HG03196 (cell line): Measurements from ENCODE around the gene ISOC1.

ENCODE experiments used
- ATAC-seq: cut with Tn5 transposase; IDR thresholded peaks from one replicate; pipeline ENCODE4 v1.9.1; 2021; ENCODE audit not compliant: unreplicated experiment

ISOC1 gene

GRCh38 chr5:129124608-129125007 lies 30.1 kb downstream of the ISOC1 start:
- ATAC-seq: no peak

GRCh38 chr5:129125819-129126218 lies 31.3 kb downstream of the ISOC1 start:
- ATAC-seq: peak; percentile 71

DNA sequence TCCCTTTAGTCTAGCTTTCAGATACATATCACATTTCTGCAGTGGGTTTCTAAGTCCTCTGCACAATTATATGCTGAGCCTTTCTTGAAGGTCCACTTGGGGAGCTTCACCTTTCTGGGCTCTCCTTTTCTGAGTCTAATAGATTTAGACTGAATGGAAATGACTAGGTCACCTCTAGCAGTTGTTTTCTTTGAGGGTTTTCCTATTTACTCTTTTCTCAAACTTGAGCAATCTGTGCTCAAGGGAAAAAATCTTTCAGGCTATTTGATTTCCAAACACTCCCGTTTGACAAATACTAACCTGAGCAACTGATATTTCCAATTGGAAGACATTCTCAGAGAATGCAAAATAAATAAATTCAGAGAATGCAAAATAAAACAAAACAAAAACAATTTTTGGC lies 39.0 kb downstream of the ISOC1 start:
- ATAC-seq: no peak

GRCh38 chr5:129135633-129136032 lies 41.1 kb downstream of the ISOC1 start:
- peak; percentile 78 for ATAC-seq

DNA sequence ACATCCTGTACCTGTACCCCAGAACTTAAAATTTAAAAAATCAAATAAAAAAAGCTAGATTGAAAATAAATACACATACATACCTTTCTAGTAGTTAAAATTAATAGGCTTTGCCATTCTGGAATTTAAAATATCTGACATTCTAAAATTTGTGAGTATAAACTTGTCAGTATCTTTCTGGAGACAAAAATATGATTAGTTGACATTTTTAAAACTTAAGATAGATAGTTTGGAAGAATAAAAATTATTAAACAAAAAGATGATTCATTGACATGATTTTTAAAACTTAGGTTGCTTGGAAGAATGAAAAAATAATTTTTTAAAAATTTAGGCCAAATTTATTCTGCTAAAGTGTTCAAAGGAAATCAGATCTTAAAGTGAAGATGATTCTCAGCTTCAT lies 43.1 kb downstream of the ISOC1 start:
- no peak for ATAC-seq

- no peak for ATAC-seq
These were observed 46.5 kb downstream of the ISOC1 start for GRCh38 chr5:129141078-129141477.

DNA sequence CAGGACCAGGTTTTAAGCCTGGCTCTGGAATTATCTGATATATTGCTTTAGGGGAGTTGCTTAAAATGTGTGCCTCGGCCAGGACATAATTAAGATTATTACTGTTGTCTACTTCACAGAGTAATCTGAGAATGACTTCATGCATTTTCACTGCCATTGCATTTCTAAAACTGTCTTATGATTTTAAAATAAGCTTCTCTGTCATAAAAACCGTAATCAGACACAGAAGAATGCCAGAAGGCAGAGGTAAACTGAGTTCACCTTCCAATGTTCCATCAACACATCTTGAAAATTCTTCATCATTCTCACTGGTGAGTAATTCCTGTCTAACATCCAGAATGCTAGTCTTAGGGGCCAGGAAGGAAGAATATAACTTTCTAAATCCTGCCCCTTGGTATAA lies 47.1 kb downstream of the ISOC1 start:
- ATAC-seq: no peak

DNA sequence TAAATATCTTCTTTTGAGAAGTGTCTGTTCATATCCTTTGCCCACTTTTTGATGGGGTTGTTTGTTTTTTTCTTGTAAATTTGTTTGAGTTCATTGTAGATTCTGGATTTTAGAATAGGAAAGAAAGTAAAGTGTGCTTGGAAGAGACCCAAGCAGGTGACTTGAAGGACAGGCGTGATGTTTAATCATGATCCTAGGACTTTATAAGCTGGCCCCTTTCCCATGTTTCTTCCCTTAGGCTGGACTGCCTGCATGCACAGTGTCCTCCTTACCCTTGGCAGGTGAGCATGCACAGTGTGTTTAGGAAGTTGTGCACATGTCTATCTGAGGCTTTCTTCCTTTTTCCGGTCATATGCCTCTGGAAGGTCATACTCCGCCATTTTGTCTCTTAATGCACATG lies 61.3 kb downstream of the ISOC1 start:
- no peak for ATAC-seq

GRCh38 chr5:129161830-129162229 lies 67.3 kb downstream of the ISOC1 start:
- no peak for ATAC-seq
